Measurements from ENCODE around the gene ZNF638. TPM values are rescaled to one million over a fixed set of nuclear protein-coding genes. Genes with fewer than 3 reads are reported as not detected.

ZNF638 gene
- total RNA-seq, 1 experiment from 2014 or later, result 118 TPM

DNA sequence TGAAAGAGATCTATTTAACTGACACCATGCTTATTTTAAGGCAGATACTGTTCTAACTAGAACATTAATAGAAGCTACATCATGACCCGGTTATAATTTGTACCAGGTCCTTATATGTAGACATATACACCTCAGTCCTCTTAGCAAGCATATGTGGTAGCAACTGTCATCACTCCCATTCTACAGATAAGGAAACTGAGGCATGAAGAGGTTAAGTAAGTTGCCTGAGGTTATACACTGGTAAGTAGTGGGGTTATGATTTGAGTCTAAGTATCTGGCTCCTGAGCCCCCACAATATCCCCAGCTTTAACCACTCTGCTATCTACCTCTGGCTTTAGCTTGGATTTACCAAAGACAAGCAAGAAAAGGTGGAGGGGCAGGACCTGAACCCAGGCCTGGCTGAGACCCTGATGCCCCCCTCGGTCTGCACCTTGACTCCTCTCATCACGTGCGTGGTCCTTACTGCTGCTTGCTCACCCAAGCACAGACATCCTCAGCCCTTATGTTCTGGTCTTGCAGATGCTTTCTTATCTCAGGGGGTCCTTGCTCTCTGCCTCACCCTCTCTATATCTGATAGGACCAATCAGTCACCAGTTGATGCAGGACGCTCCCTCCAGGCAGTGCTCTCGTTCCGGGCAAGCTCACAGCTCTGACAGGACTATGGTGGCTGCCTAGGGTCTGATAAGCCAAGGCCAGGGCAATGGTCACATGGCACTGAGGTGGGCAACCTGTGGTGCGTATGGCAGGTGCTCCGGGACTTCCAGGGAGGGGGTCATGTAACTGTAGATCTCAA, 125.7 kb downstream of the ZNF638 start:
- no peak for DNase-seq (ENCODE audit: low spot score)

DNA sequence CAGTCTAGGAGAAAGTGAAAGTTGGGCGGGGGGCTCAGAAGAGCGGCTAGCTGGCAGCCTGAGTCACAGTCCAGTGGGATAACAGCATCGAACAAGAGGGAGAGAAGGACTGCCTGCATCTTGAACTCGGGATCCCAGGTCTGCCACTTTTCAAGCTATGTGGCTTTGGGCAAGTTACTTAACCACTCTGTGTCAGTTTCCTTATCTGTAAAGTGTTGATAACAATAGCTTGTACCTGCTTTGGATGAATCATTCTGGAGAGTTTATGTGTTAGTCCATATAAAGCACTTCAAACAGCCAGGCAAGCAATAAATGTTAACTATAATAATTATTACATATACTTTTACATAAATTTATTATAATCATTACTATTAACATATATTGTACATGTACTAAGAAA, 126.3 kb downstream of the ZNF638 start:
- peak; percentile 17 for DNase-seq (ENCODE audit: low spot score)

GRCh38 chr2:71458413-71459083, 127.0 kb downstream of the ZNF638 start:
- peak; percentile 84 for DNase-seq (ENCODE audit: low spot score)

GRCh38 chr2:71459084-71459431, 127.5 kb downstream of the ZNF638 start:
- DNase-seq (ENCODE audit: low spot score), result no peak

DNA sequence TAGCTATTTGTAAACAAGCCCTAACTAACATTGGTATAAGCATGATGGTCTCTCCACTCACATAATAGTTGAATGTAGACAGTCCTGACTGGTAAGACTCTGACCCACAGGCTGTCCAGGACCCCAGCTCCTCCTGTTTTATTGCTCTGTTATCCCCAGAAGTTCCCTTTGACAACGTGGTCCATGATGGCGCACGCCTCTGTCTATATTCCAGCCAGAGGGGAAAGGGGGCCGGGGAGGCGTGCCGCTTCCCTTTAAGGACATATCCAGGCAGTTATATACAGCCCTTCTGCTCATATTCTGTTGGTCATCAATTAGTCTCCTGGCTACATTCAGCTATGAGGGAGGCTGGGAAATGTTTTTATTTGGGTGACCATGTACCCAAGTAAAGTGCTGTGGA, 128.5 kb downstream of the ZNF638 start:
- DNase-seq (ENCODE audit: low spot score), result no peak

DNA sequence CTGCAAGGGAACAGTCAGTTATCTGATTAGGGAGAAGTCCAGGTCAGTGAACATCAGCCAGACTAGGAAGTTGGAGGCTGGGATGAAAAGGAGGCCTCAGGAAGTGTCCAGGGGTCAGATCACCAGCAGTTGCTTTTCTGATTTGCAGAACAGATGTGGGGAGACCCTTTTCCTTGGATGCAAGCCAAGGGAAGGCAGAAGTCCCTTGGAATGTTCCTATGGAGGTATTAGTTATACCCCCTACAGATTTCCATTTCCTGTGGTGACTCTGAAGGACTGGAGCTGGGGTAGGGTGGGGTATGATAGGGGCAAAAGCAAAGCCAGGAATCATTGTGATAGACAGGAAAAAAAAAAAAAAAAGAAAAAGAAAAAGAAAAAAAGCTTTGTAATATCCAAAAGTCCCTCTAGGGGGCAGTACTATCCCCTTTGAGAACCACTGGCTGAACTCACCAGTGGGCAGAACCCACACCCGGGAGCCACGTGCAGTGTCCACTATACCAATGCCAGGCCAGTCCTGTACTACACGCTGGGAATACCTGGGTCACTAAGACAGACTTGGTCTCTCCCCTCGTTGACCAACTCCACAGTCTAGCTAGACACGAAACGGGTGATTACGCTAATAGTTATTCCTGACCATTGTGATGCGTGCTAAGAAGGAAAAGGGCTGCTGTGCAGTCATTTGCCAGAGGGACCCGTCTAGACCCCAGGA, 129.2 kb downstream of the ZNF638 start:
- peak; percentile 48 for DNase-seq (ENCODE audit: low spot score)

- DNase-seq (ENCODE audit: low spot score), result no peak
These were observed 129.7 kb downstream of the ZNF638 start for GRCh38 chr2:71461304-71461671.

GRCh38 chr2:71462056-71462605, 130.5 kb downstream of the ZNF638 start:
- DNase-seq (ENCODE audit: low spot score), result no peak

- no peak for DNase-seq (ENCODE audit: low spot score)
These were observed 131.2 kb downstream of the ZNF638 start for GRCh38 chr2:71462641-71463341.

DNA sequence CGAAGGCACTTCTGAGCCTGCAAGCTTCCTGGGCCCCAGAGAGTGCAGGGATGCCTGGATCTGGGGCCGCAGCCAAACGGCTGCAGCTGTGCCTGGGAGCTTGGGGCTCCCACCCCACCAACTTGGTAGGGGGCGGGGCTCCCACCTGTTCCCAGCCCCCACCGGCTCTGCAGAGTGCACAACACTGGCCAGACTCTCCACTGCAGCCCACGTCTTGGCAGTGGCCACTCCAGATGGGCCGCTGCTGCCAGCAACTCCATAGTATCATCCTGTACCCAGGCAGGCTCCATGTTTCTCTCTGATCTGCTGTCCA, 131.7 kb downstream of the ZNF638 start:
- no peak for DNase-seq (ENCODE audit: low spot score)

DNA sequence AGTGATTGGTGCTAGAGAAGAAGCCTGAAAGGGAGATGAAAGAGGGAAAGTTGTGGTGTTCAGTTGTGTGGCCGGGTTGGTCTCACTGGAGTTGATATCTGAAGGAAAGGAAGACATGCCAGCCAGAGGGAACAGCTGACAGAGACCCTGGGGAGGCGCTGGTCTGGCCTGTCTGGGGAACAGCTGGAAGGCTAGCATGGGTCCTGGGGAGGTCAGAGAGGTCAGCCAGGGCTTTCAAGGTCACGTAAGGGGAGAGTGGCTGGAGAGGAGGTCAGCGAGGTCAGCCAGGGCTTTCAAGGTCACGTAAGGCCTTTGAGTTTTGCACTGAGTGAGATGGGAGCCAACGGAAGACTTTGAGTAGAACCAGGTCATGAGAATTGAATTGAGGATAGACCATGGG, 132.8 kb downstream of the ZNF638 start:
- no peak for DNase-seq (ENCODE audit: low spot score)

DNA sequence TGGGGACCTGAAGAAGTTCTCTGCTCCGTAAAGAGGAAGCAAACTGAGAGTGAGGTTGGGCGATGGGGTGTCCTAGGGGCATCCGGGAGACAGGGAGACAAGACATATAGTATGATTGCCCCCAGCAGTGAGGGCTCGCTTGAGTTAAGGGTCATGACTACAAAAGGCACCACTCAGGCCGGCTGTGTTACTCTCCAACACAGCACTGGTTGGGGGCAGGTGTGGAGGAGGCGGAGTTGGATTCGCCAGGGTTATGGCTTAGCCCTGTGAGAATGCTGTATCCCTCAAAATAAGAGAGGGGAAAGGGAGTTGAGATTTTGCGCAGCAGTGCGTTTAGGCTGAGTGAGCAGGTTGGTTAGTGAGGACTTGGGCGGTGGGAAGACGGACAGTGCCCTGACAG, 133.8 kb downstream of the ZNF638 start:
- no peak for DNase-seq (ENCODE audit: low spot score)

DNA sequence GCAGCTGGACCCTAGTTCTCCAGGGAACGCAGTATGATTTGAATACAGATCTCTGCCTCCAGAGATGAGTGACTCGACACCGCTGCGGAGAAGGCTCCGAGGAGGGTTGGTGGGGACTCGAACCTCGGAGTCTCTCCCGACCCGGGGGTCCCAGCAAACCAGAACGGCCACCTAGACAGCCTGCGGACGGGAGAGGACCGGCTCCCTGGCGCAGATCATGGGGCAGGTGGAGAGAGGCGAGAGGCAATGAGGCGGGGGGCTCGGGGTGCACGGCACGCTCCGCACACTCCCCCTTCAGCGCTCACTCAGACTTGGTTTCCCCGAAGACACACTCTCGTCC, 134.3 kb downstream of the ZNF638 start:
- no peak for DNase-seq (ENCODE audit: low spot score)

DNA sequence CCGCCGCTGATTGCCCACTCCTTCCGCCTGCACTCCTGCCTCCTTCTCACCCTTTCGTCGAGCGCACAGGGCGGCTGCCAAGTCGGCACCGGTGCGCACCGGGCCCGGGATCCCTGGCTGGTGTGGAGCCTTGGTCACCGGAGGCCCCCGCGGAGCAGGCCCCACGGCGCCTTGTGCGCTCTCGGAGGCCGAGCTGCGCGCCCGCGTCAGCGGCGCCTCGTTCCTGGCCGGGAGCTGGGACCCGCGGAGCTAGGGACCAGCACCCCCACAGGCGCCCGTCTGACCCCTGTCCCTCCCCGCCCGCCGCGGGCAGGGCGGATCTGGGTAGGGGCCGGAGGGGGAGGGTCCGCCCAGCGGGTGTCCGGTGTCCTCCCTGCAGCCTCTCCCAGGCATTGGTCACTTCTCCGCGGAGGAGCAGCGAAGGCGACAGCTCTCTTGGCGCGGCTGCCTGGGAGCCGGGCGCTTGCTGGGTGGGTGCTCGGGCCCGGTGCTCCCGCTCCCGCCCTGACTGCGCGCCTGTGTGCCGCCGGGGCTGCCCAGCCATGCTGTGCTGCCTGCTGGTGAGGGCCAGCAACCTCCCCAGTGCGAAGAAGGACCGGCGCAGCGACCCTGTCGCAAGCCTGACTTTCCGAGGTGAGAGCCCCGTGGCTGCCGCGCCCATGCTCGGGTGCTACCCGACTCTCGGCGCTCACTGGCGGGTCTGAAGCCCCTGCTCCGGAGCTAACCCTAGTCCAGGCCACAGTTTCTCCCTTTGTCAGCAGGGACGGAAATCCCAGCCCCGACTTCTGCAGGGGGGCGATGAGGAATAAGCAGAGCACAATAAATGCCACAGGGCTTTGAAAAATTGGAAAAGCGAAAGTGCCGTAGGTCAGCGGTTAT, 135.0 kb downstream of the ZNF638 start:
- DNase-seq (ENCODE audit: low spot score), result peak; percentile 35

DNA sequence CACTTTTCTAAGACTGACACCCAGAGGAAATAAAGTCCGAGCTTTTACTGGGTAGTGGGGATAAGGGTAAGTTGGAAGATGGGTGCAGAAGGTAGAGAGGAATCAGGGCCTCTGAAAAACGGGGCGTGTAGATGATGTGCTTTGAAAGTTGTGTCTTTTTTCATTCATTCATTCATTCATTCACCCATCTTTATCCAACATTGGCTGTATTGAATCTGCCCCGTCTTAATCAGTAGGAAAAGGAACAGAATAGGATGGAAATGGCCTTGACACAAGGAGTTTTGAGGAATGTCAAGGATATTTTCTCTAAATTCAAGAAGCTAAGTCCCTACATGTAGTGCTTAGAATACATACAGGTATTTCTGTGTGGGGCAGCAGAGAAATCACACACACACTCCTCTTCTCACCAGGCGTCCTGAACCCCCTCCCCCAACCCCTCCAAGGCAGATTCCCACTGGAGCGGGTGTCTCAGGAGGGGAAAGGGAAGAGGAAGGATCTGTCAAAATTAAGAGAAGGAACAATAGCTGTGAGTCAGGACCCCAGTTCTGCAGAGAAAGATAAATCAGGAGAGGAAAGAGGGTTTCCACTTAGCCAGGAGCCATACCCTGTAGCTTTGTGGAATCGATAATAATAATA, 135.7 kb downstream of the ZNF638 start:
- no peak for DNase-seq (ENCODE audit: low spot score)

- no peak for DNase-seq (ENCODE audit: low spot score)
These were observed 136.9 kb downstream of the ZNF638 start for GRCh38 chr2:71468279-71469015.

- no peak for DNase-seq (ENCODE audit: low spot score)
These were observed 138.1 kb downstream of the ZNF638 start for GRCh38 chr2:71469403-71470398.

DNA sequence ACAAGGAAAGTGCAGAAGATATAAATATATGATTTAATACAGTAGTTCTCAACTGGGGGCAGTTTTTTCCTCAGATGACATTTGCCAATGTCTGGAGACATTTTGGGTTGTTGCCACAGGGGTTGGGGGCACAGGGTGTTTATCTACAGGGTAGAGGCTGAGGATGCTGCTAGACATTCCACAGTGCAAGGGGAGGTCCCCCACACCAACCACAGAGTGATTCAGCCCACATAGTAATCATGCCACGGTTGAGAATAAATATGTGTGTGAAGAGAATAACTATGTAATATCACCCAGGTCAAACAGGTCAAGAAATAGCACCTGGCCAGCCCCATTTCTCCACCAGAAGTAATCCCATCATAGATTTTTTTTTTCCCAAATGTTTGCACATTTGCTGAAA, 139.7 kb downstream of the ZNF638 start:
- DNase-seq (ENCODE audit: low spot score), result peak; percentile 89

DNA sequence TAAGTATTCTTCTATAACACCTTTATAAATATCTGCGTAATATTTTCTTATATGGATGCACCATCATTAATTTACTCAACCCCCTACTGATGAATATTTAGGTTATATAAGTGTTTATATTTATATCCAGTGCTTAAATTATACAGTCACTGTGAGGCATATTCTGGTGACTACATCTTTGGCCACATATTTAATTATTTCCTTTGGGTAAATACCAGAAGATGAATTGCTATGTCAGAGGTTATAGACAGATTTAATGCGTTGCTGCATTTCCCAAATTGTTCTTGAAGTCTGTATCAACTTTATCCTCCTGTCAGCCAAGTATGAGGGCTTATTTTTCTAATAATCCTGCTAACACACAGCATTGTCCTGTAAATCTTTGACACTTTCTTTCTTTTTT, 140.4 kb downstream of the ZNF638 start:
- DNase-seq (ENCODE audit: low spot score), result peak; percentile 41

Data from A172 (cell line).